SJCRH30 (cell line): ENCODE data around the gene CHRNE. TPM values are rescaled to one million over a fixed set of nuclear protein-coding genes. Genes with fewer than 3 reads are reported as not detected.
"Not testable (repeated sequence)": the region's sequence is repeated elsewhere in the genome, so short reads cannot be mapped to it uniquely, and the experiment has no call there.

Experiments used
- DNase-seq, 2 experiments: peaks; one replicate each; pipeline ENCODE4 v3.0.0-alpha.2; 2015 to 2020
- H3K27ac ChIP-seq: fragments of 250-450 bp; sonication (Bioruptor Pico); 2 replicates; pipeline ENCODE4 v1.5.1; 2020; ENCODE audit warnings: mild to moderate bottlenecking, moderate library complexity
- H3K27me3 ChIP-seq: fragments of 250-450 bp; sonication (Bioruptor Pico); 2 replicates; pipeline ENCODE4 v1.5.1; 2020; ENCODE audit warnings: mild to moderate bottlenecking, moderate library complexity
- H3K36me3 ChIP-seq: fragments of 250-450 bp; sonication (Bioruptor Pico); 2 replicates; pipeline ENCODE4 v1.5.1; 2020; ENCODE audit warnings: mild to moderate bottlenecking, moderate library complexity
- H3K4me1 ChIP-seq: fragments of 250-450 bp; sonication (Bioruptor Pico); 2 replicates; pipeline ENCODE4 v1.5.1; 2020; ENCODE audit warnings: mild to moderate bottlenecking, moderate library complexity
- H3K4me3 ChIP-seq: fragments of 250-450 bp; sonication (Bioruptor Pico); 2 replicates; pipeline ENCODE4 v1.5.1; 2020; ENCODE audit warnings: mild to moderate bottlenecking, moderate library complexity
- H3K9me3 ChIP-seq: fragments of 250-450 bp; sonication (Bioruptor Pico); replicated peaks from 2 replicates; pipeline ENCODE4 v1.5.1; 2020; ENCODE audit warnings: mild to moderate bottlenecking, moderate library complexity
- total RNA-seq: library from RNA; depleted of rRNA; stranded (reverse); fragments of >200 nt; shearing (Covaris generic); gene quantifications from 2 replicates; pipeline ENCODE4 v1.2.3, GENCODE V29; 2014

Gene CHRNE
- total RNA-seq, 1 experiment from 2014 or later = 0.20 TPM

DNA sequence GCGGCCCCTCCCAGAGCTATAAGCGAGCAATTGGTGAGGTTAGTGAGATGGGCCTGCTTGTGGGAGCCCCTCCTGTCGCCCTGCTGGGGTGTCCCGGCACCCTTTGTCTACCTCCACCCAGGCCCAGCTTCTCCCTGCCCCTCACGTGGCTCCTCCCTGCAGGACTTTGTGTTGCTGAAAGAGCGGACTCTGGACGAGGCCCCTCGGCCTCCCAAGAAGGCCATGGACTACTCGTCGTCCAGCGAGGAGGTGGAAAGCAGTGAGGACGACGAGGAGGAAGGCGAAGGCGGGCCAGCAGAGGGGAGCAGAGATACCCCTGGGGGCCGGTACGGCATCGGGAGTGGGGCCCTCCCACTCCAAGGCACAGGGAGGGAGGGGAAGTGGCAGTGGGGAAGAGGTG, 9.6 kb downstream of the CHRNE start:
- no peak overlapping the region for H3K27ac ChIP-seq
- no peaks in the 10 kb centered on the region for H3K36me3 ChIP-seq
- DNase-seq = no peak
- no peaks in the 10 kb centered on the region for H3K4me1 ChIP-seq
- H3K4me3 ChIP-seq = no peak overlapping the region
- H3K27me3 ChIP-seq = no peaks in the 10 kb centered on the region
- H3K9me3 ChIP-seq = no peaks in the 10 kb centered on the region

DNA sequence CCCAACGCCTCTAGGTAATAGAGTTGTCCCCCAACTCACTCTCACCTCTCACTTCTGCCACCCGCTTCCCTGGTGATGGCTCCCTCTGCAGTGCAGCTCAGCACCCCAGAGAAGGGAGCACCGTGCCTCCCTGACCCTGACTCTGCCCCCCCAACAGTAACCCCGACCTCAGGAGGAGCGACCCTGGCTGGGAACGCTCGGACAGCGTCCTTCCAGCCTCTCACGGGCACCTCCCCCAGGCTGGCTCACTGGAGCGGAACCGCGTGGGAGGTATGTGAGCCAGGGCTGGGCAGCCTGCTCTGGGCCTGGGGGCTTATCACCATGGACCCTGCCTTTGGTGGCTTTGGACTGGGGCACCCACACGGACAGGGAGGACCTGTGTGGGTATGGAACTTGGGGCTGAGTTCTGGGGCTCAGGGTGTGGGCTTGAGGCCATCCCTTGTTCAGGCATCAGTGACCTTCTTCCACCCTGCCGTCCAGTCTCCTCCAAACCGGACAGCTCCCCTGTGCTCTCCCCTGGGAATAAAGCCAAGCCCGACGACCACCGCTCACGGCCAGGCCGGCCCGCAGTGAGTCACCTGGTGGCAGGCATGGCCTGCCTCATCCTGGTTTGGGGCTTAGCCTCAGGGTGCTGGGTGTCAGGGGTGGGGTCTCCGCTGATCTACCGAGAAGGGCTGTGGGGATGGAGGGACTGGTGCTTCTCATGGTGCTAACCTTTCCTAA, 10.2 kb downstream of the CHRNE start:
- Histone ChIP-seq H3K36me3 (no peaks in the 10 kb centered on the region), H3K27me3 (no peaks in the 10 kb centered on the region), H3K9me3 (no peaks in the 10 kb centered on the region), H3K4me1 (no peaks in the 10 kb centered on the region), H3K27ac (no peak overlapping the region), H3K4me3 (no peak overlapping the region)
- no peak for DNase-seq

- H3K27me3 ChIP-seq = no peaks in the 10 kb centered on the region
- H3K4me1 ChIP-seq = no peaks in the 10 kb centered on the region
- no peaks in the 10 kb centered on the region for H3K9me3 ChIP-seq
- no peak overlapping the region for H3K27ac ChIP-seq
- no peak overlapping the region for H3K4me3 ChIP-seq
- no peak for DNase-seq
- H3K36me3 ChIP-seq = no peaks in the 10 kb centered on the region
These were observed 11.2 kb downstream of the CHRNE start for GRCh38 chr17:4891411-4892410.

DNA sequence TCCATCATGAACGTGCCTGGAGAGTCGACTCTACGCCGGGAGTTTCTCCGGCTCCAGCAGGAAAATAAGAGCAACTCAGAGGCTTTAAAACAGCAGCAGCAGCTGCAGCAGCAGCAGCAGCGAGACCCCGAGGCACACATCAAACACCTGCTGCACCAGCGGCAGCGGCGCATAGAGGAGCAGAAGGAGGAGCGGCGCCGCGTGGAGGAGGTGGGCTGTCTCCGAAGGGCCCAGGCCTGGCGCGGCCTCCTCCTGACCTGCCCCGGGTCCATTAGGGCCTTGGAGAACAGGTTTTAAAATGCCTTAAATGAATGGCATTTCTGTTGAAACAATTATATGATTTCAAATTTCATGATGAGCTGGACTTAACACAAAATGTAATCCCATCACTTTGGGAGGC, 15.3 kb downstream of the CHRNE start:
- Histone ChIP-seq H3K36me3 (no peaks in the 10 kb centered on the region), H3K4me3 (no peak overlapping the region)

GRCh38 chr17:4886830-4887229, 16.1 kb downstream of the CHRNE start:
- Histone ChIP-seq H3K27ac (no peak overlapping the region), H3K4me1 (no peaks in the 10 kb centered on the region), H3K4me3 (no peak overlapping the region), H3K9me3 (no peaks in the 10 kb centered on the region), H3K36me3 (no peaks in the 10 kb centered on the region), H3K27me3 (no peaks in the 10 kb centered on the region)
- no peak for DNase-seq

More for the DNA sequence above, 15.3 kb downstream of the CHRNE start:
- no peaks in the 10 kb centered on the region for H3K4me1 ChIP-seq
- H3K27me3 ChIP-seq = no peaks in the 10 kb centered on the region
- H3K27ac ChIP-seq = no peak overlapping the region
- DNase-seq = no peak
- no peaks in the 10 kb centered on the region for H3K9me3 ChIP-seq

DNA sequence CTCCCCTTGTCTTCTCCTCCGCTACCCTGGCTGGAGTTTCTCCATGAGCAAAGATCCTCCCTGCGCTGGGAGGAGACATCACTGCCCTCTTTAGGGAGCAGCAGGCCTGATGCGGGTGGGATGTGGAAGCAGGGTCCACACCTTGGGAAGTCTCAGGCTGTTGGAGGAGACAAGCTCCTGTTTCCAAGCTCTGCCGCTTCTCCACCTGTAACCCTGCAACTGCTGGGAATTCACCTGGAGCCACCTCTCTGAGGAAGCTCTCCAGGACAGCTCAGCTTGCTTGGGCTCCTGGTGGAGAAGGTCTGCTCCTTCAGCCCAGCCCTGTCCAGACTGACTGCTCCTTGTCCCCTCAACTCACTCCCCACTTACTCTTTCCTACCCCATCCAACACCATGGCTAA, 18.4 kb downstream of the CHRNE start:
- no peak overlapping the region for H3K27ac ChIP-seq
- no peaks in the 10 kb centered on the region for H3K36me3 ChIP-seq
- H3K4me3 ChIP-seq = no peak overlapping the region
- H3K4me1 ChIP-seq = no peaks in the 10 kb centered on the region
- no peaks in the 10 kb centered on the region for H3K9me3 ChIP-seq
- DNase-seq = no peak
- H3K27me3 ChIP-seq = no peaks in the 10 kb centered on the region

- Histone ChIP-seq H3K4me3 (no peak overlapping the region), H3K9me3 (no peaks in the 10 kb centered on the region), H3K27ac (no peak overlapping the region), H3K4me1 (no peaks in the 10 kb centered on the region), H3K36me3 (no peaks in the 10 kb centered on the region), H3K27me3 (no peaks in the 10 kb centered on the region)
- DNase-seq = peak in 1 of 2 experiments; percentile 37
These were observed 20.9 kb downstream of the CHRNE start for GRCh38 chr17:4881761-4882555.

DNA sequence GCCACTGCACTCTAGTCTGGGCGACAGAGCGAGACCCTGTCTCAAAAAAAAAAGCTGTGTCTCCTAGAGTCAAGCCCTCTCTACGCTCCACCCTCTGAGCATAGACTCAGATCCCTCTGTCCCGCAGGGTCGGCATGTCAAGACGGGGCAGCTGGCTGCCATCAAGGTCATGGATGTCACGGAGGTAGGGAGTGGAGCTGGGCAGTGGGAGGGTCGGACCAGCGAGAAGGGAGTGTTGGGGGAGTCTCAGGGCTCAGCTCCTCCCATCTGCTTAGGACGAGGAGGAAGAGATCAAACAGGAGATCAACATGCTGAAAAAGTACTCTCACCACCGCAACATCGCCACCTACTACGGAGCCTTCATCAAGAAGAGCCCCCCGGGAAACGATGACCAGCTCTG, 22.0 kb downstream of the CHRNE start:
- Histone ChIP-seq H3K36me3 (no peaks in the 10 kb centered on the region), H3K27me3 (no peaks in the 10 kb centered on the region), H3K4me3 (no peak overlapping the region), H3K9me3 (no peaks in the 10 kb centered on the region), H3K4me1 (no peaks in the 10 kb centered on the region), H3K27ac (no peak overlapping the region)
- no peak for DNase-seq

DNA sequence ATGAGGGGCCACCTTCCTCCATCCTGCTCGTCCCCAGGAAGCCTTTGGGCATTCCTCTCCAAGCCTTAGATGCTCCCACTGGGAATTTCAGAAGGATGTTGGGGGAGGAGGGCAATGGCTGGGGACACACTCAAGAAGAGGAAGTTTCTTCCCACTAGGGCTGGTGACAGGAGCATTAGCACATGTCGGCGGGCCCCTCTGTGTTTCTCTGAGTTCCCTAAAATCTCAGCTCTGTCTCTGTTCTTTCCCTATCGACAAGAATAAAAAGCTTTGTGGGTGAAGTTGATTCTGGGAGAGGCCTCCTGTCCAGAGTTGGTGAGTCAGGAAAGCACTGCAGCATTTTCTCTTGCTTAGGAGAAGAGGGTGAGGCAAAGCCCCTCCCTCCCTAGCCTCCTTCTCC, 23.3 kb downstream of the CHRNE start:
- no peak overlapping the region for H3K27ac ChIP-seq
- no peaks in the 10 kb centered on the region for H3K9me3 ChIP-seq
- H3K36me3 ChIP-seq = no peaks in the 10 kb centered on the region
- no peaks in the 10 kb centered on the region for H3K27me3 ChIP-seq
- H3K4me1 ChIP-seq = no peaks in the 10 kb centered on the region
- DNase-seq = no peak
- no peak overlapping the region for H3K4me3 ChIP-seq

DNA sequence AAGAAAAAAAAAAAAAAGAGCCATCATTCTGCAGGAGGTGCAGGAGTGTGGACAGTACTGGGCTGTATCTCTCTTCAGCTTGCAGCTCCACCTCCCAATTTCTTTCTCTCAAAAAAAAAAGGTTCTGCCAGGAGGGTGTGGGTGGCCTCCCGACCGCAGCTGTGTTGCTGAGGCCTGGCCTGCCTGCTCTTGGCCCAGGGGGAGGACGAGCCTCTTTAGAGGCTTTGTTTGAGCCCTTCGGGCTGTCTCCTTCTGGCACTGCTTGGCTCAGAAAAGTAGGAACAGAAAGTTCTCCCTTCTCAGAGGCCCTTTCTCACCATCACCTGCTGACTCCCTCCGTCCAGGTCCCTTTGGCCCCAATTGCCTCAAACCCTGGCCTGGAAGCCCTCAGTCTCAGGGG, 25.8 kb downstream of the CHRNE start:
- Histone ChIP-seq H3K27me3 (no peaks in the 10 kb centered on the region), H3K27ac (no peak overlapping the region), H3K36me3 (no peaks in the 10 kb centered on the region), H3K4me3 (no peak overlapping the region), H3K4me1 (no peaks in the 10 kb centered on the region), H3K9me3 (no peaks in the 10 kb centered on the region)
- DNase-seq = no peak

GRCh38 chr17:4872786-4873185, 30.1 kb downstream of the CHRNE start:
- DNase-seq = no peak
- H3K27ac ChIP-seq = no peak overlapping the region
- H3K4me1 ChIP-seq = no peaks in the 10 kb centered on the region

DNA sequence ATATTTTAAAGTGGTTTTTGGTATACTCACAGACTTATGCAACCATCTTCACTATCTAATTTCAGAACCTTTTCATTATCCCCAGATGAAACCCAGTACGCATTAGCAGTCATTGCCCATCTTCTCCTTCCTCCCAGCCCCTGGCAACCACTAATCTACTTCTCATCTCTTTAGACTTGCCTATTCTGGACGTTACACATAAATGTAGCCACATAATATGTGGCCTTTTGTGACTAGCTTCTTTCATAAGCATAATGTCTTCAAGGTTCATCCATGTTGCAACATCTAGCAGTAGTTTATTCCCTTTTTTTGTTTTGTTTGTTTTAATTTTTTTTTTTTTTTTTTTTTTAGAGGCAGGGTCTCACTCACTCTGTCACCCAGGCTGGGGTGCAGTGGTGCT, 32.0 kb downstream of the CHRNE start:
- DNase-seq = no peak
- no peaks in the 10 kb centered on the region for H3K36me3 ChIP-seq
- H3K27ac ChIP-seq = no peak overlapping the region
- H3K9me3 ChIP-seq = no peaks in the 10 kb centered on the region
- H3K27me3 ChIP-seq = no peaks in the 10 kb centered on the region
- no peak overlapping the region for H3K4me3 ChIP-seq
- H3K4me1 ChIP-seq = no peaks in the 10 kb centered on the region

More at GRCh38 chr17:4872786-4873185, 30.1 kb downstream of the CHRNE start:
- H3K9me3 ChIP-seq = no peaks in the 10 kb centered on the region
- H3K4me3 ChIP-seq = no peak overlapping the region
- H3K36me3 ChIP-seq = no peaks in the 10 kb centered on the region
- H3K27me3 ChIP-seq = no peaks in the 10 kb centered on the region

- not testable (repeated sequence) for H3K9me3 ChIP-seq, DNase-seq, H3K27me3 ChIP-seq, H3K36me3 ChIP-seq, H3K27ac ChIP-seq, H3K4me1 ChIP-seq, H3K4me3 ChIP-seq
These were observed 33.6 kb downstream of the CHRNE start for GRCh38 chr17:4869058-4869998.

DNA sequence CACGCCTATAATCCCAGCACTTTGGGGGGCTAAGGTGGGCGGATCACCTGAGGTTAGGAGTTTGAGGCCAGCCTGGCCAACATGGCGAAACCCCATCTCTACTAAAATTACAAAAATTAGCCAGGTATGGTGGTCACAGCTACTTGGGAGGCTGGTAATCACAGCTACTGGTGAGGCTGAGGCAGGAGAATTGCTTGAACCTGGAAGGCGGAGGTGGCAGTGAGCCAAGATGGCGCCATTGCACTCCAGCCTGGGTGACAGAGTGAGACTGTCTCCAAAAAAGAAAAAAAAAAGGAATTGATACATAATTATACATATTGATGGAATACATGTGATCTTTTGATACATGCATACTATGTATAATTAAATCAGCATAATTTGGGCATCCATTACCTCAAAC, 35.4 kb downstream of the CHRNE start:
- not testable (repeated sequence) for H3K4me1 ChIP-seq, H3K36me3 ChIP-seq, DNase-seq, H3K9me3 ChIP-seq, H3K27me3 ChIP-seq, H3K4me3 ChIP-seq, H3K27ac ChIP-seq
